ENCODE measurements around the gene ZNF492.
A peak's percentile ranks its signal among the peaks of the same experiment; 100 is the strongest.
"Not testable (repeated sequence)": the region's sequence is repeated elsewhere in the genome, so short reads cannot be mapped to it uniquely, and the experiment has no call there.

The ZNF492 gene

DNA sequence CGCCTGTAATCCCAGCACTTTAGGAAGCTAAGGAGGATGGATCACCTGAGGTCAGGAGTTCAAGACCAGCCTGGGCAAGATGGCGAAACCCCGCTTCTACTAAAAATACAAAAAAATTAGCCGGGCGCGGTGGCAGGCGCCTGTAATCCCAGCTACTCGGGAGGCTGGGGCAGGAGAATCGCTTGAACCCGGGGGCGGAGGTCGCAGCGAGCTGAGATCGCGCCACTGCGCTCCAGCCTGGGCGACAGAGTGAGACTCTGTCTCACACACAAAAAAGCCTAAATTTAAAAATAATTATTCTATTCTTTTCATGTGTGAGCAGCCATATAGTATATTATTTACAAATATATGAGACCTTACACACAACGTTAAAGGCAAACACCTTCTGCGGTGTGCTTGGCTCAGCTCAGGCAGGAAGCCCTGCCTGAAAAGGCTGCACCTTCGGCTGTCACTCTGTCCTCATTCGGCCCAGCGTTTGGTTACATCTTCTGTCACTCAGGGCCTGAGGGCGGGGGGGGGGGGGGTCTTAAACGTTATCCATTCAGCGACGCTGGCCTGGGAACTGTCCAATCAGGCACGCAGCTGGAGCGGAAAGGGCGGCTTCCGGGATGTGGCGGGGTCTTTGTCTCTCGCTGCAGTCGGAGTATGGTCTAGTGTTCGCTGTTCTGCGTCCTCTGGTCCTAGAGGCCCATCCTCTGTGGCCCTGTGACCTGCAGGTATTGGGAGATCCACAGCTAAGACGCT lies at the start of gene ZNF492:
ZNF492 (plus strand) TSS at position 619 of the 744 bp plus-strand sequence. CDS start 19,076 bp downstream, outside the sequence.
- DNase-seq, result peak; percentile 49

- DNase-seq, result no peak
These were observed 38.7 kb upstream of the ZNF492 start for GRCh38 chr19:22595422-22595821.

DNA sequence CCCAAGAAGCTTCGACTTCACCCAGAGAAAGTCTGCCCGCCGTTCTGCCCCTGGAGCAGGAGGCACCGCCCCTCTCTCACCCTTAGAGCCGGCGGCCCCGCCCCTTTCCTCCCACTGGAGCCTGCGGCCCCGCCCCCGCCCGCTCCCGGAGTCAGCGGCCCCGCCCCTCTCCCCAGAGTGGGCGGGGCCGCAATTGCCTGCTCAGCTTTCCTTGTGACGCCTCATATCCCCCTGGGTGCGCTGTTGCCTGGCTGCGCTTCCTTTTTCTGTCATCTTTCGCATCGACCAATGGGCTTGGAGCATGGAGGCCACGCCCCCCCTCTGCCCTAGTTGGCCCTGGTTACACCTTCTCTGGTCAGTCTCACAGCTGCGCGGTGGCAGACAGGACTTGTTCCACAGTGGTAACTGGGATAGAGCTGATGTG lies 38.2 kb upstream of the ZNF492 start:
- DNase-seq, result no peak

GRCh38 chr19:22600690-22601648 lies 33.2 kb upstream of the ZNF492 start:
- no peak for DNase-seq

GRCh38 chr19:22601906-22602630 lies 32.1 kb upstream of the ZNF492 start:
- no peak for DNase-seq

GRCh38 chr19:22602631-22603272 lies 31.4 kb upstream of the ZNF492 start:
- no peak for DNase-seq

DNA sequence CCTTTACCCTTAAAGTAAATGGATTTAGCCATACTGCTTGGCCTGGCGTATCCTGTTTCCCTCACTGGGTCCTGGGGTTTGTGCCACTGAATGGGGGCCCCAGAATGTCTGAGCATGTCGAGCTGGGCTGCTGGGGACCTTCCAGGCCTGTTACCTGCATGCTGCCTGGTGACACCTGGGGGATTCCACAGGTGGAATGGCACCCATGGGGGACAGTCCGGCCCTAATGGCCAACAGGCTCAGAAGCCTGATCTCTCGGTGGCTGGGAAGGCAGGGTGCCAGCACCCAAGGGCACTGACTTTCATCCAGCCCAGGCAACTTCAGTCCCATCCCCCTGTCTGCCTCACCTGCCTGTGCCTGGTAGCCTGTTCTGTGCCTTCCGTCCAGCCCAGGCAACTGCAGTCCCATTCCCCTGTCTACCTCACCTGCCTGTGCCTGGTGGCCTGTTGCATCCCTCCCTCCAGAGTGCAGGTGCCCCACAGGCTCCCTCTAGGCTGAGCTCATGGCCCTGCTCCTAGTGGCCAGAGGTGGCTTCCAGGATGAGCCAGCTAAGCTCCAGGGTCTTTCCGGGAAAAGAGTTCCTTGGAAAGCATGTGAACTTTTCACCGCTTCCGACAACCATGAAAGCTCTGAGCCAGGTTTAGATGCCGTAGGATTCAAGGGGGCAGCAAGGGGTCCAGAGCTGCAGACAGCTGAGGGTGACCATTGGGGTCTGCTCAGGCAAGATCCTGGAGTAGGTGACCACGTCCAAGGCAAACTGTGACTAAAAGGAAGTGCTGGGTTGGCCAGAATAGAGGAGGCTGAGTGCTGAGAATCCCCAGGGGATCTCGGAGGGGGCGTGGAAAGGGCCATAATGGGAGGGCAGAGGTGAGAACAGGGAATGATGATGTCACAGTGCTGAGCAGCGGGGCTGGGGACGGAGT lies 30.3 kb upstream of the ZNF492 start:
- DNase-seq, result no peak

GRCh38 chr19:22604571-22605274 lies 29.4 kb upstream of the ZNF492 start:
- DNase-seq, result no peak

DNA sequence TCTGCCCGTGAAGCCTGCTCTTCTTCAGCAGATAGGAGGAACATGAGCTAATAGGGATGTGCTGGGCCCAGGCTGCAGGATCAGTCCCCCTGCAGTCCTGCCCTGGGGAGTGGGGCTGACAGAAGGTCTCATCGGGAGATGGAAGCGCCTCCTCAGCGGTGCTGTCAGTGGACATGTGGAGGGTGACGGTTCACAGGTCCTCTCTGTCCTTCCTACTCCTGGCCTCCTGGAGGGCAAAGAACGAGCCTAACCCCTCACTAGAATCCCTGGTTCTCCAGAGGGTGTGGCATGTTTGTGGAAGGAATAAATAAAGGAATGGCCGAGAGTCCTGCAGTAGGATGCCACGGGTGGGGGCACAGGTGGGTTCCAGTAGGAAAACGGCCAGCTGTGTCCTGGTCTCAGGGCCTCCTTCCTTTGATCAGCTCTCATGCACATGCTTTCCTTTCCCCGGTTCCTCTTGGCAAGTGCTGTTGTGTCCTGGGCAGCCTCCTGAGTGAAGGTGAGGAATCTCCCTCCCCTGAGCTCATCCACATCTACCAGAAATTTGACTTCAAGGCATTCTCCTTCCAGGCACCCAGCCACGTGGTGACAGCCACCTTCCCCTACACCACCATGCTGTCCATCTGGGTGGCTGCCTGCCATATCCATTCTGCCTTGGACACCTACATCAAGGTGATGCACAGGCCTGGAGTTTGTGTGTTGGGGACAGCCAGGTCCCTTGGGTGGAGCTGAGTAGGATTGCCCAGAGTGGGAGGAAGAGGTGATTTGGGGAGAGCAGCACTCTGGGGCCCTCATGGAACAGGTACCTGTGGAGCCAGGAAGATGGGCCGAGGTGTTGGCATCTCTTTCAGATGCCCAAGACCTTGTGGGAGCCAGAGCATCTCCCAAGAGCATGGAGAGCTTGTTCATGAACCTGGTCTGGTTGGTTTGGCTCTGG lies 28.6 kb upstream of the ZNF492 start:
- no peak for DNase-seq

DNA sequence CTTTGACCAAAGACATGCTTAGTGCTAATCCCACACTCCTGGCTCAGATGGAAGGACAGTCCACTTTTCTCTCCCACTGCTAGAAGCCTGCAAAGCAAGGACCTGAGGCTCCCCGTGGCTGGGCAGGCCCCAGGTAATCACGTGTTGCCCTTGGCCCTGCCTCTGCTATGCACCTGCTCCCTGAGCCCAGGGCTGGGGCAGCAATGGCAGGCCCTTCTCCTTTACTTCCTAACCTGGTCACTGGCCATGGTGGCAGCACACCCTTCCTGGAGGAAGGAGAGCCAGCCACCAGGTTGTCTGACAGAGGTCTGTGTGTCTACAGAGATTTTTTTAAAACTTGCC lies 27.9 kb upstream of the ZNF492 start:
- no peak for DNase-seq

DNA sequence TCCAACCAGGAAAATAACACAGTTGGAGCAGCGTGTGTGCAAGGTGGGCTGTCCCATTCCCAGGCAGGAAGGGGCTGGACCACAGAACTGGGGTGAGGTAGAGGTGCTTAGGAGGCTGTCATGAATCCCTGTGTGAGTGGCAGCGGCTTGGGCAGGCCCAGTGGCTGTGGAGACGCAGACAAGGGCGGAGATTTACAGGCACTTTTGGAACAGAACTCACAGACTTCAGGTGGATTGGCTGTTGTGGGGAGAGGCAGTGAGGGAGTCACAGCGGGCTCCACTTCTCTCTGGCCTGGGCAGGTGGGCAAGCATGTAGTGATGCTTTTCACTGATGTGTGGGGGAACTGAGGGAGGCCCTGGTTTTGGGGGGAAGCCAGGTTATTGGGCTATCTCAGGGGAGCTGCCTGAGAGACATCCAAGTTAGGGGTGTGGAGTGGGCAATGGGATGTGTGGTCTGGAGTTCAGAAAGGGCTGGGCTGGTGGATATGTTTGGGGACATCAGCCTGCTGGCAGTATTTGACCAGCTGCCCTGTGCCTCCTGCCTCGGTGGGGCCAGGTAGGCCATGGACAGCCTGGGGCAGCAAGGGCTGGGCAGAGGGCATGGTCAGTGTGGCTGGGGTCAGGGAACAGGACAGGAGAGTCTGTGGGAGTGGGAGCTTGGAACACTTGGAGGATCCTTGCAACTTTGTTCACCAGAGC lies 27.0 kb upstream of the ZNF492 start:
- no peak for DNase-seq

- no peak for DNase-seq
These were observed 26.3 kb upstream of the ZNF492 start for GRCh38 chr19:22607653-22608430.

GRCh38 chr19:22608441-22608840 lies 25.7 kb upstream of the ZNF492 start:
- no peak for DNase-seq

DNA sequence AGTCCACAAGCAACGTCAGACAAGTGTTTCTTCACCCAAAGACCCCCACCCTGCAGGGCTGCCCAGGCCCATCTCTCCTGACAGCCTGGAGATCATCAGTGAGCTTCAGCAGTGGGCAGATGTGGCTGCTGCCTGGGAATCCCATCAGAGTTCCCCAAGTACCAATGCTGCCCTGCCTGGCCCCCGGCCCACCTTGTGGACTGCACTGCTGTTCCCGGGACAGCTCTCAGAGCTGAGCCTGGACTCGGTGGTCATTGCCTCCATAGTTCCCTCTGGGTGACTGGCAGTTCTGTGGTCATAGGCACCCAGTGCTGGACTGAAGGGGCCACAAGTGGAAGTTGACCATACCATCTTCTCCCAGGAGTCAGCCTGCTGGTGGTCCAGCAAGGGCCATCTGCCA lies 24.5 kb upstream of the ZNF492 start:
- DNase-seq, result no peak

DNA sequence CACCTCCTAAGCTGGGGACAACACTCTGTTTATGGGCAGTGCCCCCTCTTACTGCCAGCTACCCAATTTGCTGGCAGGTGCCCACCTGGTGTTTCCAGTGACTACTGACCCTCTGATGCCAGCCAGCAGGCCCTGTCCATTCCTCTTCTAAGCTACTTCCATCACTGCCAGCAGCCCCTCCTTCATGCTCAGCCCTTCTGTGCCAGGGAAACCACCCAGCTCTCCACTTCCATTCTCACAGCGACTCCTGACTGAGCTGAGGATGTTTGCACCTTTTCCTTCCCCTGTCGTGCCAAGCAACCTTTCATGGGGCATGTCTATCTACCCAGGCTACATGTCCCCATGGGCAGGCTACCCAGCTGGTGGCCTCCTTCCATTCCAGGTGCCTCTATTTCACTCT lies 24.0 kb upstream of the ZNF492 start:
- DNase-seq, result no peak

DNA sequence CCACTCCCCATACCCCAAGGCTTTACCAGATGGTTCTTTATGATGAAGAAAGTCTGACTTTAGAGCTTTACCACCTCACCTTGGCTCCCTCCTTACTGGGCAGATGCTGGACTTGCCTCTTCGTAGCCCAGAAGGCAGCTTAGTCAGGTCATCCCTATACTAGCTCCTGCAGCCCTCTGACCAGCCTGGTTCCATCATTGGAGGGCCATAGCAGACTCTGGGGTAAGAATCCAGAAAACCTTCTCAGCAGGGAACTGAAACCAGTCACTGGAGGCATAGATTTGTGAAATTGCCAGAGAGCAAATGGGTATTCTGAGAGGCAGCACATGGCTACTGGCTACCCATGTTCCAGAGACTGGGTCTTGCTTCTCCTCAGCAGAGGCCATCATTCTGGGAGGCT lies 21.8 kb upstream of the ZNF492 start:
- DNase-seq, result no peak

DNA sequence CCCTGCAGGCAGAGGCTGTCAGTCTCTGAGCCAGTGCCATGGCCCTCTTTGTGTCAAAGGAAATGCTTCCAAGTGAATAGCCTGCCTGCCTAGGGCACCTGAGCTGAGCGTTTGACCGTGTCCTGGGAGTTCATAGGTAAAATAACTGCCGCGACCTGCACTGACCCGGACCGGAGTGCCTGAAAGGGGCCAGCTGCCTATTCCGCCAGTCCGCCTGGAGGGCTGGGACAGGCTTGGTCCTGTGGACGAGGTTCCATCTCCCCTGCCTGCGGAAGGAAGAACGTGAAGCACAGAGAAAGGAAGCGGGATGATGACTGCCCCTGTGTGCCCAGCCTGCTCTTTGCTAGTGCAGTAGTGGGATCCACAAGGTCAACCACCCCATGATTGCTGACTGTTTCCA lies 17.5 kb upstream of the ZNF492 start:
- DNase-seq, result no peak

GRCh38 chr19:22617181-22617580 lies 16.9 kb upstream of the ZNF492 start:
- not testable (repeated sequence) for DNase-seq

All from NCI-H1092 treated with DMSO at 0.1 percent for 48 hours (cell line).